OCI-M2 (cell line): ENCODE results near the gene GMPS.
"Not testable (repeated sequence)": the region's sequence is repeated elsewhere in the genome, so short reads cannot be mapped to it uniquely, and the experiment has no call there.

Source experiments
- DNase-seq: peaks from one replicate; lab custom pipeline; 2025; ENCODE audit not compliant: unreplicated experiment; lab: John Stamatoyannopoulos, UW

Gene GMPS

DNA sequence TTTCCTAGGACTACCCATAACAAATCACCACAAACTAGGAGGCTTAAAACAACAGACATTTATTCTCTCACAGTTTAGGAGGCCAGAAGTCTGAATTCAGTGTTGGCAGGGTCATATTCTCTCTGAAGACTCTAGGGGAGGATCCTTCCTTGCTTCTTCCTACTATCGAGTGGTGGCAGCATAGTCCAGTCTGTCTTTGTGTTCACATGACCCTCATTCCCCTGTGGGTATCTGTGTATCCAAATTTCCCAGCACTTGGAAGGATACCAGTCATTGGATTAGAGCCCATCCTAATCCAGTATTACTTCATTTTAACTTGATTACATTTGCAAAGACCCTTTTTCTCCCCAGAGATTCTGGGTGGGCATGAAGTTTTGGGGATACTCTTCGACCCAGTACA, 63.8 kb downstream of the GMPS start:
- DNase-seq = no peak

DNA sequence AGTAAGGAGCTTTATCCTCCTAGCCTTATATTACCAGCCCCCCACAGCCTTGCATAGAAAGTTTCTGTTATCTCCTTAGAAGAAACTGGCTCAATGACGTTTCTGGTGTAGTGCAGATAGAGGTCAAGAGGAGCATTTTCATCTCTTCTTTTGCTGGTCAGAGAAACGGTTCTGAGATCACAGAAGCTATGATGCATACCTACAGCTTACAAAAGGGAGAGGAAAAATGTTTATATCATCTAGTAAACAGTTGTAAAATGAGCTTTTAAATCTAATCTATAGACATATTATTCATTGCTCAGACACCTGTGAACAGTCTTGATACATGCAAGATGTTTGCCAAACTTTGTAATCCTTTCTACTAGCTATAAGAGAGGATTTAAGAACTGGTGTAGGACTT, 68.0 kb downstream of the GMPS start:
- DNase-seq = no peak

DNA sequence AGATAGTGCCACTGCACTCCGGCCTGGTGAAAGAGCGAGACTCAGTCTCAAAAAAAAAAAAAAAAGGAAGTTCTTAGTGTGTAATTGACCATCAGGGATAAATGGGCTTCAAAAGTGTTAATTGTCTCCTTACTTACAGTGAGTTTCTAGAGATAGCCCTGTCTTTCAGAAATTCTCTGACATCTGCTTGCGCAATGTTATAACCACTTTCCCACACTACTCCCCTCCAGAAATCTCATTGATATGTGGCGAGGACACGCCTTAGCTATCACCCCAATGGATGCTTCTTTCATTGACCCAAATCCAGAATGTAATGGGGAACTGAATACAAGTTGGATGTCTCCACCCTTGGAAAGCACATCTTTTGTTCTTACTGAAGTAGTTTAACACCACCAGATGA, 70.9 kb downstream of the GMPS start:
- DNase-seq = no peak

DNA sequence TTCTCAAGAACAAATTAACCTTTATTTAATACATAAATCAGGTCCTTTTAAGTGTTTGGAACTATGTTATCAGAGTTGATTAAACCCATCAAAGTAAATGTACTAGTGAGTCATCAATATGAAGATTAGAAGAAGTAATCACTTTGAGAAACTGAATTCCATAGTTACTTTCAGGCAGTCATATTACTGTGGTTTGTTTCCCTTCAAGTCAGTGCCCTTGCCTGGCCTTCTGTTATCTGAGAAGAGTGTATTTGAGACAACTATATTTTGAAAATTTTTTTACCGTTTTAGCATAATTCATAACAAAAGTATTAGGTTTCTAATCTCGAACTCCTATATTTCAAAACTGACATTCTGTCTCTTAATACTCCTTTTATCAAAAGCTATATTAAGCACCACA, 73.6 kb downstream of the GMPS start:
- no peak for DNase-seq

DNA sequence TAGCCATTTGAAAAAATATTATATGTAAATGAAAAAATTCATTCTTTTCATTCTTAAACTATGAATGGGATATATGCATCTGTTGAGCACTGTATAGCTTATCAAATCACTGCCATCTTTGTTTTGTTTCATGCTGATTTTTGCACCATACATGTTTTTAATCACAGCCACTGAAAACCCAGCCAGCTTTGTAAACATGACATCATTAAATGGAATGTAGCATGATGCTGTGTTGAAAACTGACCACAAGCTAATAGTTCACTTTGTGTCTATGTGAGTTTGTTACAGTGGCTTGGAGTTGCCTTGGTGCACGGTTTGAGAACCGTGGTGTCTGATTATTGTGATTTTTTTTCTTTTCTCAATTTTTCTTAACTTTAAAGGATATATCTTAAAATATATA, 75.7 kb downstream of the GMPS start:
- no peak for DNase-seq

DNA sequence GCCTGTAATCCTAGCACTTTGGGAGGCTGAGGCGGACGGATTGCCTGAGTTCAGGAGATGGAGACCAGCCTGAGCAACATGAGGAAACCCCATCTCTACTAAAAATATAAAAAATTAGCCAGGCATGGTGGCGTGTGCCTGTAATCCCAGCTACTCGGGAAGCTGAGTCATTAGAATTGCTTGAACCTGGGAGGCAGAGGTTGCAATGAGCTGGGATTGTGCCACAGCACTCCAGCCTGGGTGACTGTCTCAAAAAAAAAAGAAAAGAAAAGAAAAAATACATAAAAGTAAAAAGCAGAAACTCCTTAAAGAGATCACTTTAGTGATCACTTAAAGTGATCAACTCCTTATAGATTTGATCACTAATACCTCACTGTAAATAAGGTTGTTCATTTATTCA, 78.0 kb downstream of the GMPS start:
- DNase-seq = no peak

DNA sequence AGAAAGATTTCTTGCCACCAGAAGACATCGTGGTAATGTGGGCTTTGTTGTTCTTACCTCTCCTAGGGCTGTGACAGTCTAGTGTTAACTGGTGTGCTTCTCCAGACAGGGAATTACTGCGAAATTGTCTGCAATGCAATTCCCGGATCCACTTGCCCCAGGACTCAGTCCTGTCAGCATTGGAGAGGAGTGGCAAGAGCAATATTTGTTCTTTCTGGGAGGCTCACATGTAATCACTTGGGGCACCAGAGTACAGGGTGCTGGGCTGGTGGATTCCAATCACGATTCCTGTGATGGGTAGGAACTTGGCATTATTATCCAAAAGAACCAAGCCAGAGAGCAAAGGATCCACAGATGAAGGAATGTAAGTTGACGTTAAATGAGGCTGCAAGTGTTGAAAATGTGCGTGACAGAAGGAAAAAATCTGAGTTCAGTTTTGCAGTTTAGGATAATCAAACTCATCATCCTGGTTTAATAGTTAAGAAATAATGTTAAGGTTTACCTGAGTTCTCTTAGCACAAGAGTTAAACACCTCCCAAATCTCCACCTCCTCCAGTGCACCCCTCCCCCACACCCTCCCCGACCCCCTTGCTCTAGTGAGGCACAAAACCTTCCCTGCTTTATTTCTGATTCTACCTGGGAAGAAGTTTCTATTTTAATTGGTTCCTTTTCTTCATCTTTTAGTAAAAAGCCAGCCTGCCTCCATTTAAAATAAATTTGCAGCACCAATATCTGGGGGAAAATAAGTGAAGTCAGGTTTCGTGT, 79.2 kb downstream of the GMPS start:
- DNase-seq = no peak

DNA sequence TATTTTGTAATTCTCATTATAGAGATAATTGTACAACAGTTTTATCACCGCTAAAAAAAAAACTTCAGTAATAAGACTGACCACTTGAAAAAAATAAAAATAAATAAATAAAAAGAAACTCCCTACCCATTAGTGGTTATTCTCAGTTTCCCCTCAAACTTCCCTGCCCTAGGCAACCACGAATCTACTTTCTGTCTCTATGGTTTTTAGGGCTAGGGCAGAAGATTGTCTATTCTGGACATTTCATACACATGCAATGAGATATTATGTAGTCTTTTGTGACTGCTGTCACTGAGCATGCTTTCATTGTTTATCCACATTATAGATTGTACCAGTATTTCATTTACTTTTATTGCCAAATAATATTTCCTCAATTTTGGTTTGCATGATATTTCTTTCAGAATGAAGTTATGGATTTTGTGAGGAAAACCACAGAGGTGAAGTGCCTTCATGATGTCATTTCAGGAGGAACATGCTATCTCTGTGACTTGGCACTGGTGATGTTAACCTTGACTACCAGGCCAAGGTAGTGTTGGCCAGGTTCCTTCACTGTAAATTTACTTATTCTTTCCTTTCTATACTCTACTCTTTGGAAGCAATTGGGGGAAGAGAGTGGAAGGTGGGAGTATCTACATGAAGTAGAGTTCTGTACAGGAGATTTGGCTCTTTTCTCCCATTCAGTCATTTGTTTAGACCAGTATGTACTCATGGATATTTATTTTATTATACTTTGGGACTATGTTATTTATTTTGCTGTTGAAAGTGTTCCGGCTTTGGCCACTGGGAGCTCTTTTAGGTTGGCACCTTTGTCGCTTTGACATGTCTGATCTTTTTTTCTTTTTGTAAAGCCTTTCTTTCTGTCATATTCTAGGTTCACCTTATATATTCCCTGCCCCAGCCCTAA, 86.3 kb downstream of the GMPS start:
- DNase-seq = no peak

DNA sequence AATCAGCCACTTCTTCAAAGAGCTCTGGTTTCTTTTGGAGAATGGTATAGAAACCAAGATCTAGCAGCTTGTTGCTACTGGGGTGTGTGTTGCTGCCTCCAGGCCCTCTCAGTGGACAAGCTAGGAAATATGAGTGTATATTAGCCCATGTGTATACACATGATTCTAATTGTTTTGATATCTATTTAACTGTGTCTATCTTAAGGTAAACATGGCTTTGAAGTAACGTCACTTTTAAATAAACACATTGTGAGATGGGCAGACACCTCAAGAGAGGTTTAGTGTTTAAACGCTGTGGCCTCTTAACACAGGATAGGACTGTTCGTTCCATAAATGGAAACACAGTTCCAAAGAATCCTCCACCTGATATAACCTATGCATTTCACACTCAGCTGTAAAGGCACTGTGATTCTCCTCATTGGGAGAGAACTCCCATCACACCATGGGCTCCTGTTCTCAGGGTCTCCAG, 87.0 kb downstream of the GMPS start:
- no peak for DNase-seq

DNA sequence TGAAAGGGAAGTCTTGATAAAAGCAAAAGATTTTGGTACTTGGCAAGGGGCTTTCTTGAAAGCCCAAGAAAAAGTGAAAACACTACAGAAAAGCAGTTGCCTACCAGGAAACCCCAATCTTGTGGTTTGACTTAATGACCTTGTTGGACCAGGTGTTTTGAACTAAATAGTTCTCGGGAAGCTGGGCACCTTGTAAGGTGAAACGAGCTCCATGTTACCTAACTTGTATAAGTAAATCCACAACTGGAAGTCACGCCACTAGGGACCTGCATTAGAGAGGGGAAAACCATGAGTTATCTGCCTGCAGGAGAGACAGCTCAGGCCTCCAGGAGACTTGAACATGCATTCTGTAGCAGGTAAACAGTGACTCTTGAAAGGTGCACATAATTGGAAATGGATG, 88.2 kb downstream of the GMPS start:
- no peak for DNase-seq

DNA sequence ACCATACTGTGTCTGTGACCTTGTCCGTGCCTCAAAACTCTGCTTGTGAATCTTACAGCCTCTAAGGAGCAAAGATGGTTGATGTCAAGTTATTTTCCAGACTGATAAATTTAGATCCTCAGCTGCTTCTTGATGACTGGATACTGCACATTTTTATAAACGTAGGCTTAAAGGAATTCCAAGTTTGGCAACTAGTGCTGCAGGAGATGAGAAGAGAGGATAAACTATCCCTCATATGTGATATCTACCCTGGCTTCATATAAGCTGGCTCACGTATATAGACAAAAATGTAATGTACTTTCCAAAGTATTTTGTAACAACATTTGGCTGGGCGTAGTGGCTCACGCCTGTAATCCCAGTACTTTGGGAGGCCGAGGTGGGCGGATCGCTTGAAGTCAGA, 89.6 kb downstream of the GMPS start:
- no peak for DNase-seq

DNA sequence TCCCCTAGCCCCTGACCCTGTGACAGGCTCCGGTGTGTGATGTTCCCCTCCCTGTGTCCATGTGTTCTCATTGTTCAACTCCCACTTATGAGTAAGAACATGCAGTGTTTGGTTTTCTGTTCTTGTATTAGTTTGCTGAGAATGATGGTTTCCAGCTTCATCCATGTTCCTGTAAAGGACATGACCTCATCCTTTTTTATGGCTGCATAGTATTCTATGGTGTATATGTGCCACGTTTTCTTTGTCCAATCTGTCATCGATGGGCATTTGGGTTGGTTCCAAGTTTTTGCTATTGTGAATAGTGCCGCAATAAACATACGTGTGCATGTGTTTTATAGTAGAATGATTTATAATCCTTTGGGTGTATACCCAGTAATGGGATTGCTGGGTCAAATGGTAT, 90.6 kb downstream of the GMPS start:
- DNase-seq = not testable (repeated sequence)

DNA sequence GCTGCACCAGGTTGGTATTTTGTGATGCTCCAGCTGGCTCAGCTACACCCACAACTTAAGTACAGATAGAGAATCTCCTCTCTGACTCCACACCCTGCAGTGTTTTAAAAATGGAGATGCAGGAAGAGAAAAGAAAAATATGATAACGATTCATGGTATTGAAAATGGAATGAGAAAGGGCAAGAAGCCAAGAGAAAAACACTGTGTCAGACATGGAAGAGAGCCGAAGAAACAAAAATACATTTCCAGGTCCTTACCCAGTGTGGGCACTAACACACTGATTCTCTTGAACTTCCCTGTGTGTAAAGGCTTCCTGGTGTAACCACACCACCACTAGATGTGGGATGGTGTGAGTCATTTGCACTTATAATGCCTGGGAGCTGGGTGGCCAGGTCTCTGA, 93.1 kb downstream of the GMPS start:
- DNase-seq = no peak

DNA sequence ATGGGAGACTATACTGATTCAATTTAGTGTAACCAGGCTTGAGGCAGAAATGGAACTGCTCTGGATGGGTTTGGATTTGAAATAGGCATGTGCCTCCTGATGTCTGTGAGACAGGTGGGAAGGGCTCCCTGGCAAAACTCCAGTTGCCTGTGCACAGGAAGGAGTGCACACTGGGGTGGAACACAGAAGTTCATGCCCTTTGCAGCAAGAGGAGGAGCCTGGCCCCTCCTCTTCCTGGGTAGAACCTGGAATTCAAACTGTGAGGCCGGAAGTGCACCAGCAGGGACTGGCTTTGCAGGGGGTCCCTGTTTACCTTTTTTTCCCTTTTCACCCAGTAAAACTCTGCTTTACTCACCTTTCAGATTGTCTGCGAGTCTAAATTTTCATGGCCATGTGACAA, 99.9 kb downstream of the GMPS start:
- DNase-seq = no peak

DNA sequence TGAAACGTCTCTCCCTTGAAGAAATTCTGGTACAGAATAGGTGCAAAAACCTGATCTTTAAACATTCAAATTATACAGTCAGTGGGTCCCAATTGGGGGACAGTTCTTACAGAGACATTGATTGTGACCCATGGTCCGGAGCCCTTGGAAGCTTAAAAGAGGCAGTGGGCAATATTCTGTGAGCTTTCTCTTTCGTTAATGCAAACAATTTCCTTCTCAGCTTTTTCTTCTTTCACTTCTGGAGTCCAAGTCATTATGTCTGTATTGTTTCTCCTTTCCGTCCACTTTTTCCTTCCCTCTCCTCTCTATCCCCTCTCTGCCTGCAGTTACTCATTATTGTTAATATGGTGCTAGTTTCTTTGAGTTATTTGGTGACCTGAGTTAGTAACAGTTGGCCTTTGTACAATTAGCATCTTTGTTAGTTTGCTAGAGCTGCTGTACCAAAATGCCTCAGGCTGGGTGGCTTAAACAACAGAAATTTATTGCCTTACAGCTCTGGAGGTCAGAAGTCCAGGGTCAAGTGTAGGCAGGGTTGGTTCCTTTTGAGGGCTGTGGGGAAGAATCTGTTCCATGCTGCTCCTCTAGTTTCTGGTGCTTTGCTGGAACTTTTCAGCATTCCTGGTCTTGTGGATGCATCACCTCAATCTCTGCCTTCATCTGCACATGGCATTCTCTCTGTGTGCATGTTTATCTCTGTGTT, 102.6 kb downstream of the GMPS start:
- DNase-seq = no peak

DNA sequence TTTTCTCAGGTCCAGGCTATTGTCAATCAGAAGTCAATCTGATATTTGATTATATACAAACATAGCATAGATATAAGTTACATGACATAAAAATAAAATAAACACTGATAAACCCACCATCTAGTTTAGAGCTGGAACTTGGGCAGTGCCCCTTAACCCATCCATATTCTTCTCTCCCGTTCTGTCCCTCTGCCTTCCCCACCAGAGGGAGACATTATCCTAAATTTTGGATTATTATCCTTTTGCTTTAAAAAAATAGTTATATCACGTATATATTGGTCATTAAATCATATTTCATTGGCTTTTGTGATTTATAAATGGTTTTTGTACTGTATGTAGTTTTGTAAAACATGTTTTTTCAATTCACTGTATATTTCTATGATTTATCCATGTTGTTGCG, 107.9 kb downstream of the GMPS start:
- no peak for DNase-seq

DNA sequence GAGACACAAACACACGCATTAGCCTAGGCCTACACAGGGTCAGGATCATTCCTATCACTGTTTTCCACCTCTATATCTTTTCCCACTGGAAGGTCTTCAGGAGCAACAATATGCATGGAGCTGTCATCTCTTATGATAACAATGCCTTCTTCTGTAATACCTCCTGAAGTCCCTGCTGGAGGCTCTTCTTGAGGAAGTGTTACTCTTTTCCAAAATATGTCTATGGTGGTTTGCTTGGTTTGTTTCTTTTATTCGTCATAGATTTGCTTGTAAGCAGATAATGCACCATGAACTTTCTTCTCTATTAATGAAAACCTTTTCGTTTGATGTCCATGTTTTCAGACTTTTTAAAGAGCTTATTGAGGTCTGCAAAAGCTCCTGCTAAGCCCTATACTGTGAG, 109.3 kb downstream of the GMPS start:
- no peak for DNase-seq

DNA sequence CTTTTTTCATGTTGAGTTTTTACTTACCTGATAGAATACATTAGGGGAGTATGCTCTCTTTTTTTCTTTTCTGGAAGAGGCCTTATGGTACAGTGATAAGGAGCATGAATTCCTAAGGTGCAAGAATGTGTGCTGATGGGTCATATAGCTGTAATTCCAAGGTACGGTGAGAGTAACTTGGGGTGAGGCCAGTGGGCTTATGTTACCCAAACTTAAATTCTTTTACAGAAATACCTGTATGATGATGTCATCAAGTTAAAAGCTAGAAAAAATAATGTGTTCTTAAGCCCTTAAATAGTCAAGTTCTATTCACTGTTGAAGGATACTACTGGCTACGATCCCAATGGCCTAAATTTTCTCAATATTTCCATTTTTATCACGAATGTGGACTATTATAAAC, 111.2 kb downstream of the GMPS start:
- no peak for DNase-seq

DNA sequence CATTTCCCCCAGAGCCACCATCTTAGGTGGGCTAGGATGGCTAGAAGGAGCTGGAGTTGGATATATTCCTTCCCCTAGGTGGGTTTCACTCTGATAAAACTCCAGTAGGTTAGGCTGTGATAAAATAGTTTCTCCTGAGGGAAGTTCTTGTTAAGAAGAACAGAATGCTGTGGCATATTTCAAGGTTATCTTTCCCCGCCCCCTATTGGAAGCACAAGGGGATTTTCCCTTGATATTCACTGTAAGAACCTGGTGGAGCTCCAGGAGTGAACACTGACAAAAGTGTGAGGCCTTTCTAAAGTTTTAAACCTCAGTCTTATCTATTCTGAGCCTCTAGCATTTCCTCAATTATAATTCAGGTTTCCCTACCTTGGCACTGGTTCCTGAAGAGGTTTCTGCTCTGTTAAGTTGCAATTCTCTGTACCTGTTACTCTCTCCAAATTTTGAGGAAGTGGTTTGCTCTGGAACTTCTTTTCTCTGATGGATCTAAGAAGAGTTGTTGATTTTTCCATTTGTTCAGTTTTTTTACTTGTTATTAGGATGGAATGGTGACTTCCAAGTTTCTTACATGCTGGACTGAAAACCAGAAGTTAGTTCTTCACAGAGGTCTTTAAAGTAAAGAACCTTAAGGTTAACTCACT, 113.5 kb downstream of the GMPS start:
- DNase-seq = no peak

DNA sequence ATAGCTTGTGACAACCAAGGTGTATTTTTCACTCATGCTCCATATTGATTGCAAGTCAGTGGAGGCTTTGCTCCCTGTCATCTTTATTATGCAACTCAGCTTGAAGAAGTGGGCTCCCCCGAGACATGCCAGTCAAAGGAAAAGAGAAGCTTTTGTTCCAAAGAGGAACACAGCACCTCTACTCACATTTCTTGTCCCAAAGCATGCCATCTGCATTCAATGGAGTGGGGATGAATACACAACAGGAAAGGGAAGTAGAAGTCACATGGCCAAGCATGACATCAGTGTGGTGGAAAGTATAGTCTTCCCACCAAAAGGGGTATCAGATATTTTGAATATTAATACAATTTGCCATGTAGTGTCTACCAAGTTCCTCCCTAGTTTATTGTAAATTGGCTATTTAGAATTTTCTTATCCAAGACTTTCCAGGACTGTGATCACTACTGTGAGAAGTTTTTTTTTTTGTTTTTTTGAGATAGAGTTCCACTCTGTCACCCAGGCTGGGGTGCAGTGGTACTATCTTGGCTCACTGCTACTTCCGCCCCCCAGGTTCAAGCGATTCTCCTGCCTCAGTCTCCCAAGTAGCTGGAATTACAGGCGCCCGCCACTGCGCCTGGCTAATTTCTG, 114.5 kb downstream of the GMPS start:
- DNase-seq = no peak

DNA sequence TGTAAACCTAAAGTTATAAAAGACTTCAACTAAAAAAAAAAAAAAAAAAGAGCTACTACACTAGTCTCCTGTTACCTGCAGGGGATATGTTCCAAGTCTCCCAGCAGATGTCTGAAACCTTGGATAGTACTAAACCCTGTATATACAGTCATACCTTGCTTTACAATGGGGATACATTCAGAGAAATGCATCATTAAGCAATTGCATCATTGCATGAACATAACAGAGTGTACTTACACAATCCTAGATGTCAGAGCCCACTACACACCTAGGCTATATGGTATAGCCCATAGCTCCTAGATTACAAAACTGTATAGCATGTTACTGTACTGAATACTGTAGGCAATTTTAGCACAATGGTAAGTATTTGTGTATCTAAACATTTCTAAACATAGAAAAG, 119.1 kb downstream of the GMPS start:
- no peak for DNase-seq
